ENCODE data around the gene CDH13.

DNA sequence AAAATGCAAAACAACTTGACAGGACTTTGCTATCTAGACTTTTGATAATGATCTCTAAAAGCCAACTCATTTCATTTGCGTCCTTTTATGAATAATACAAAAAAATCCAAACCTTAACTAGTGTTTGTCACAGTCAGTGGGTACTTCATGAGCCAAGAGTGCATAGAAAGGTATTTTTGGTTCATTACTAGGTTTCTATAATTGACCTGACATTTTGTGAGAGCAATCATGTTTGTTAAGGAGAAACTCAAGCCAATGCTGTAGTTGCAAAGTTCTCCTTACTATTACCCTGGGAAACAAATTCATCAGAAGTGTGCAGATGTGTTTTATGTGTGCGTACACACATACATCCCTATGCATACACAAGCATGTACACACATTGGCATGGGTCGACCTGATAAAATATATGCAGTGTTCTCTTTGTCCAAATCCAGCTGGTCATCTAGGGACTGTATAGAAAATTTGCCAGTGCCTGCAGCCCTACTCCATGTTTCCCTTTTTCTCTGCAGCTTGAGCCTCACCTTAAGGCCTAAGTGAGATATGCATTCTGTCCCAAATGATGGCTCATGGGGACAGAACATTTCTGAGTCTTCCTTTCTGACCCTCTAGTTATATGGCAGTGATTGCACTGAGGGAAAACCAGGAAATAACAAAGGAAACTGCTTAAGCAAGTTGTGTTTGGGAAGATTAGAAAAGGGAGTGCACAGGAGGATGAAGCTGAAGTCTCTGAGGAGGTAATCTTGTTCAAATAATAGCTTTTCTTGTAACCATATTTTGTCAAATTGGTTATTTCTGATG, 128.1 kb downstream of the CDH13 start:
- TF ChIP-seq POLR2AphosphoS5 (IDR thresholded peaks at IDR 0.05; ENCODE audit: borderline replicate concordance, low read depth, low read length): no peak
- no peak for TF ChIP-seq EZH2 (IDR thresholded peaks at IDR 0.05)
- no peak for TF ChIP-seq FOXP2 (optimal IDR thresholded peaks at IDR 0.05; ENCODE audit: control extremely low read depth, extremely low read length, insufficient read depth)

Data from SK-N-MC (cell line).